ENCODE results near the gene CPNE4.

Gene CPNE4

DNA sequence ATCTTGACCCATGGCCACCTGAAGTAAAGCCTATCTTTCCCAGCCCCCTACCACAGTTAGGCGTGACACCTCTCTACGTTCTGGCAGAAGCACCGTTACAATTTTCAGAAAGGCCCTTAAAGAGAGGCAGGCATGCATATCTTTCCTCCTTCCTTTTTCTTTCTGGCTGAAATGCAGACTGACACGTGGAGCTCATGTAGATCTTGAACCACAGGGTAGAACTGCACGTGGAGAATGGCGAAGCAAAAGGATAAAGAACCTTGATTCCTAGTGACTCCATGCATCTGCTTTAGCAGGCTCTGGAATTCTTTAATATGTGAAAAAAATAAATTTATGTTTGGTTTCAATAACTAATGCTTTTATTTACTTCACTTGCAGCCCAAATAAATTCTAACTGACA is 166.6 kb downstream of the CPNE4 start:
- no peak for DNase-seq

DNA sequence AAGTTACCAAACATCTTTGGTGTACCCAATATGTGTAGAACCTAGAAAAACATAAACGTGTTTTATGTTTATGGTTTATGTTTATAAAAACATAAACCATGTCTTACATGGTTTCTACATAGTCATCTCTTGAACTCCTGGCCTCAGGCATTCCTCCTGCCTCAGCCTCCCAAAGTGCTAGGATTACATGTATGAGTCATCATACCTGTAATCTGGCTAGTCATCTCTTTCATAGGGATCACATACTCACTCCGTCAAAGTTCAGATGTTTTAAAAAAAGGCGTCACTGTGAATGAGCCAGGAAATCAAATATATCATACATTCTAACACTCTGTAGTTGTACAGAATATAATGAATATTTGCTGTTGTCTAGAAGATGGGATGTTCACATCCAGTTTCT is 178.6 kb downstream of the CPNE4 start:
- DNase-seq = no peak

DNA sequence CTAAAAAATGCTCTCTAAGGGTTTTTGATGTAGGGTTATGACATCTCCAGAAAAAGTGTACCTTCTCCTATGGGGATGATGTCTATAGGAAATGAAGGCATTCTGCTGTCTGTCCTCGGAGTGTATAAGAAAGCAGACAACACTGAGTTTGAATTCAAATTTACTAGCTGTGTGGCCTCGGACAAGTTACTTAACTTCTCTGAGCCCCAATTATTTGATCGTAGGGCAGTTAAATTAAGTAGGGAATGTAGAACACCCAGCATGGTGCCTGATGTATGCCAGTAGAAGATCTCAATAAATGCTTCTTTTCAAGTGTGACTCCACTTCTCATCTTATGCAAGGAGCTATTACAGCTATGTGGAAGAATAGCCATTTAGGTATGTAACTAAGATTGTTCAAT is 184.6 kb downstream of the CPNE4 start:
- no peak for DNase-seq

DNA sequence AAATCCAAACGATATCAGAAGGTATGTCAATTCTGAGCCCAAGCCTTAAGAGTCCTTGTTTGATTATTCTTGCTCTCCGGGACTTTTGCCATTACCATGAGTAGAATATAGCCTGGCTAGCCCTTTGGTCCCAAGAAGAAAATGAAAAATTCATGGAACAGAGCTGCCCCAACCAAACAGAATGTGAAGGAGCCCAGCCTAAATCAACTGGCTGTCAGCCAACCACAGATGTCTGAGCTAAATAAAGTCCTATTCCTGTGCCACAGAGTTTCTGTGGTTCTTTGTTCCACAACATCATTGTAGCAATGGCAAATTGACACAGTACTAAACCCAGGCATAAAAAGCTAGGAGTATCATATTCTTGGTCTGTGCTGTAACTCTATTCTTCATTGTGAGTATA is 185.2 kb downstream of the CPNE4 start:
- DNase-seq = no peak

DNA sequence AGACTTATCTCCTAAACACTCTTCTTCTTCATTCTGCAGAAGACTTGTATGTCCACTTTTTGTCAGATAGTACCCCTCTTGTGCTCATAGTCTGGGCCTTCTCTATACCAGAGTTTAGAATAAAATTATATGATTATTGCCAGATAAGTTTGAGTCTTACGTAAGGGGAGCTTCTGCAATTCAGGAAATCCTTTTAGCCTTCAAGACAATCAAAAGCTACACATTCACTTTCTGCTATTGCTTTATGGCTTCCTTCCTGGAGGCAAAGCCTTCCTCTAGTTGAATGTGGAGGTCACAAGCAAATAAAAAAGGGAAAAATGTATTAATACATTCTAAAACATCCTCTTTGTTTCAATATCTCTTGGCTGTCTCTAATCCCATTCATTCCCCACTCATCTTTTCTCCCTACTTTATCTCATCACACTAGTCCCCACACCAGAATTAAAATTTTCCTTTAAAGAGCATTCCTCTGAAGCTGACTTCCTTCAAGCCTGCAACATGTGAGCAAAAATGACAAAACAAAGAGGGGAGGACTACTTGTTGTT is 186.8 kb downstream of the CPNE4 start:
- DNase-seq = no peak

DNA sequence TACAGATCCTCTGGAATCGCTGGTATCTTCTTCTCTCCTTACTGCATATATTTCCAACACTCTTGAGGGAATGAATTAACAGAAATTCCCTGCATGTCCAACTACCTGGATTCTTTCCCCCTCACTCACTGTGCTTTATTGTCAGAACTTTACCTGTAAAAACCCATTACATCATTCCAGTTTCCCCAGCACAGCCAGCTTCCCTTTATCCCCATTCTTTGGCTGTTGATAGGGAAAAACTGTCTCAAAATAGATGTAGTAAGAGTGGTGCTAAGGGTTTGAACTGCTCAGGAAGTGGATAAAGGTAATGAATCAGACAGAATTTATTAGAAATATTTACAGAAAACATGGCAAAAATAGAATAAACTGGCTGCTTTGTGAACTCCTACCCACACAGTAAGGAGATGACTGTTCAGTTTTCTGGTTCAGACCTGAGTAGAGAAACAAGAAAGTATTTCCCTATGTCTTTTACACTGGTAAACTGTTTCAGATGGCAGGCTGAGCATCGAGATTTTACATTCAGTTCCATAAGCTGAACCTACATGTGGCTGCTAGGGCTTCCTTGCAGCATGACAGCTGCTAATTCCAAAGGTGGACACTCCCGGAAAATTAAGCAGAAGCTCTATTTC is 188.4 kb downstream of the CPNE4 start:
- DNase-seq = no peak

DNA sequence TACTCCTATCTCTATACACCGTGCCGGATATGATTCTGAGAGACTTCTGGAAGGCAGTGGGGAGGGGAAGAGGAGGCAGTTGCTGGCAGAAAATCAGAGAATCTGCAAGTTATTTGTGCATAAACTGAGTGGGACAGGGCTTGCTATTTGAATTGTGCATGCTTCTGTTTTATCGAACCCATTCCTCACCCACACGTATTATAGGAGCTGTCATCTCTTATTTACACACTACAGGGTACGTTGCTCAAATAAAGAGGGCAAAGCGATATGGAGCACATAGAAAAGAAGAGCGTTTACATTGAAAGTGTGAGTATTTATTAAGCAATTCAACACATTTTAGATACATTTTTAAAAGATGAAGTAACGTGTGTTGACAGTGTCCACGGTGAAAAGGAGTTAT is 191.6 kb downstream of the CPNE4 start:
- DNase-seq = no peak

DNA sequence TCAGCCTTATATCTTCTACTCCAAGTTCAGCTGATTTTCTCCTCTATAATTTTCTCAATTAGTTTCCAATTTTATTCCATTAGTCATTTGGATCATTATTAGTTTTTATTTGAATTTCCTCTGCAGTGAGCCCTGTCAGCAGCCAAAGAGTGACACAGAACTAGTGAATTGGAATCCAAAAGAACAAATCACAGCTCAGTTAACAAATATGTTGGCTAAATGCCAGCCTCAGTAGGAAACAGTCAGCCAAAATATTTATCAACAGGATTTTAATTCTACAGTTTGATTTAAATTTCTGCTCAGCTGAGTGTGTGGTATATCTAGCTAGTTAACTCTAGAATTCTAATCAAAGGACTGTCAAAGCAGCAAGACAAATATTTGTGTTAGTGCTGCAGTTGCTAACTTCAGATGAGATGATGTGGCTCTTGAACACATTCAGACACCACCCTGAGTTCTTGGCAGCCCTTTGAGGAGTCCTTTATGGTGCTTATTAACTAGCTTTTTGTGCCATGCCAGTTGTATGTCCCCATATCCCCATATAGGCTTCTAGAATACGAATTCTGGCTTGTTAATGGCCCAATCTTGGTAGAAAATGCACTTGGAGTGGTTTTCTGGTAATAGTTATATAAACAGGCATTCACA is 194.5 kb downstream of the CPNE4 start:
- no peak for DNase-seq

DNA sequence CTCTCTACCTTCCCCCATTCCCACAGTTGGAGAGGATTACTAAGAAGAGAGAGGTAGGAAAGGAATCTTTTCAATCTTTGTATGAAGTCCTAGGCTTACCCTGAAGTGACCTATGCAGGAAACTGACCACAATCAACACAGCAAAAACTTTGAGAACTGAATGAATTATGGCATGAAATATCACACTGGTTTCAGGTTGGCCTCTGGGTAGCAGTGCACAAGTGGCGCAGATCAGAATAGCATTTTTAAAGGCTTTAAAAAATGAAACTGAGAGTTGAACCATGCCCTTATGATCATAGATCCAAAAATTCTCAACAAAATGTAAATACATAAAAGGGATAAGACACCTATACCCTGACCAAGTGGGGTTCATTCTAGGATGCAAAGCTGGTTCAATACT is 198.9 kb downstream of the CPNE4 start:
- DNase-seq = no peak

DNA sequence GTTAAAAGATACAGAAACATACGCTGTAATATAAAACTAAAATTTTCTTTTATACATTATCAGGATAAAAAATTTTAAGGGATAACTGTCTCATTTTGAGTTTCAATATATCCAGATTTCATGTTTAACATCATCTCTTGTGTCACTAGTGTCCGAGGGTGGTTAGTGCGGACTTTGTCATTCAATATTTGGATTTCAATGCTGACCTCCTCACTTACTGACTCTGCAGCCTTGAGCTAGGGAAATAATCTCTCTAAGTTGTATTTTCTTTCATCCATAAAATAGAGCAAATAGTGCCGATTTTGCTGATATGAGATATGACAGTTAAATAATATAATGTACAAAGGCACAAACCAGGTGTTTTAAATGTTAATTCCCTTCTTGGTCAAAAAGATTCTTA is 203.2 kb downstream of the CPNE4 start:
- DNase-seq = no peak

DNA sequence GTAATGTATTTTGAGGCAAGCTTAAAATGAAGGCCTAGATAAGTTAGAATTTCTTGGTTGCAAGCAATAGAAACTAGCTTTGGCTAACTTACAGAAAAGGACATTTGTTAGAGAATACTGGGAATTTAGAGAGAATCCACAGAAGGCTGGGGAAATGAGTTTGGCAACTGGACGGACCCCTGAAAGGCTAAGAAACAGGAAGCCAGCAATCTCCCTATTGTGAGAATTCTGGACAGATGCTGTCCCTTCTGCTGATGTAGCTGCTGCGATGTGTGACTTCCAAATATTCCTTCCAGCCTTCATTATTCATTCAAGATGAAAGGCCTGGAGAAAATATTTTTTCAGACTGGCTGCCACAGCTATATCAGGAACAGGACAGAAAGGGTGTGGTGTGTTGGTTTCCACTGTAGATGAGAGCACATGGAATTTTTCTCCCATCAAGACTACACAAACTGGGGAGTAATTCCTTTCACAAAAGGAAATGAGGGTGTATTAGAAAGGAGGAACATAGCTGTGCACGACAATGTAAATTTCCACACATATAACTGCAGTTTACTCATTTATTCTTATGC is 213.5 kb downstream of the CPNE4 start:
- no peak for DNase-seq

DNA sequence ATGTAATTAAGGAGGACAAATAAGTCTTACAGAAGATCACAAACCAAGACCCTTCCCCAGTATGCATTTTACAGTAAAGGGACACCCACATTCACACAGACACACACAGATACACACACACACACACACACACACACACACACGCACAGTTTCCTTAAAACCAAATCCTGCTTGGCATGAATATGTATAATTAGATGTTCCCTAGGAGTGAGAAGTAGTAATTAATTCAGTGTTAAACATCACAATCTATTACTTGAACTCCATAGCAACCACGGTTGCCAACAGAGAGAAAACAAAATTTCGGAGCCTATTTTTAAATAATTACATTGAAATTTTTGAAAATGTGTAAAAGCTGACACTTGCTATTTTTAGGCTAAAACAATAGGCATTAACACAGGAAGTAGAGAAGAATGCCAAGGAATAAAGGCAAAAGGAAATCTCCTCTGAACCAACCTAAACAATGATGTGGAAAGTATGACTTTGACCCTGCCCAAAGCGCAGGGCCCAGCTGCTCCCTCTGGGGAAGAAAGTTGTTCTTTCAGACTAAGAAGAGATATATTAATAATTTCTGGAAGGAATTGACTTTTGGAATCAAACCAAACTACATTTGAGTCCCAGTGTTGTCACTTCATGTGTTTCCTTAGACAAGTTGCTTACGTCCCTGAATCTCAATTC is 215.3 kb downstream of the CPNE4 start:
- no peak for DNase-seq

DNA sequence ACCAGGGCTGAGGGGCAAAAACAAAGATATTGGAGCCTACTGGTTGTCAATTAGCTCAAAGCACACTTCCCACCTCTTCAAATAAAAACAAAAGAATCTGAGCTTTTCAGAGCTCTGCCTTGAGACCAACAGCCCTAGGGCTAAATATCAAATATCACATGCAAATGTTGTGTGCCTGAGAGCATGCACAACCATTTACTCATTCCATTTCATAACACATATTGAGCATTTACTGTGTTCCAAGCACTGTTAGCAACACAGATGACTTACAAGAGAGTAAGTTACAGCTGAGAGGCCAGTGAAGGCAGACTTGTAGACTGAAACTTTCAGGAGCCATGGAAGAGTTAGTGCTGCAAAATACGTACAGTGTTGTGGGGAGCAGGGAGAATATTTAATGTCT is 222.4 kb downstream of the CPNE4 start:
- no peak for DNase-seq

DNA sequence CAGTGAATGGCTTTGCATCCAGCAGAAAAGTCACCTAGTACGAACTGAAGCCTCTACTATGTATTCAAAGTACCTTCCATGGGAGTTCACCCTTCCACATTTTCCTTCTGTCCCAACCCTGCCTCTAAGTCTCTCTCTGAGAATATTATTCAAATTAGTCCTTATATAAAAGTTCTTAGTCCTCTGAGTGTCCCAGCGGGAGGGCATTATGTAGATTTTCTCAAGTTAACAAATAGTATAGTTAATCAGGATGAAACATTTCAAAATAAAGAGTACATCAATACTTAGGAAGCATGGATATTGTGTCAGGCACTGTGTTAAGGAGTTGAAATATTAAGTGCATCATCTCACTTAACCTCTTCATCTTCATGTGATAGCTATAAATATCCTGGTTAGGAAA is 223.3 kb downstream of the CPNE4 start:
- DNase-seq = no peak

DNA sequence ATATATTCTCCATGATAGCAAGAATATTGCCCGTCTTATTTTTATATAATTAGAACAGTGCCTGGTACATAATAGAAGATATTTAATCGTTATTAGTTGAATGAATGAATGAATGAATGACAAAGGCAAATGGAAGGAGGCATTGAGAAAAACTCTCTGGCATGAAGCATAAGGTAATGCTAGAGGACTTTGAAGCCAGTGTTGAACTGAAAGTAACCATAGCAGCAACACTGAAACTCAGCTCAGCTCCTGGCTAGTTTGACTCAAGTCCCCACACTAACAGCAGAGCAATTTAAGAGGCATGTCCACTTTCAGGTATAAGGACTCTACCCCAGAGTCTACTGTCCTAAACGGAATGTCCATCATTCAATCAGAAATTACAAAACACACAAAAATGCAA is 227.0 kb downstream of the CPNE4 start:
- DNase-seq = no peak

DNA sequence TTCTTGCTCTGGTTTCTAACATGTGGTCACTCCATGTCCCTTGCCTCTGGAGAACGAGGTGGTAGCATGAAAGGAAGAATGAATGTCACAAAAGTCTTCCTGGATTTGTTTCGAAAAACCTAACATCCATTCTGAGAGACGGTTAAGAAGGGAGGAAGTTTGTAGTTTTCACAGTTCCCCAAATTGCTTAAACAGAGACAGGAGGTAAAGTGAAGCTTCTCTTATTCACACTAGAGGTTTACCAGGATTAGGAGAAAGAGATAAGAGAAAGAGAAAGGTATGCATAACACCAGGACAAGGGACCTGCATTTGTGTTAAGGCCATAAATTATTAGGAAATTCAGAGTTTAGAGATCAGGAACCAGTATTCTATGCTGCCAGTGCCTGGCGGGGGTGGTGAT is 228.1 kb downstream of the CPNE4 start:
- no peak for DNase-seq

DNA sequence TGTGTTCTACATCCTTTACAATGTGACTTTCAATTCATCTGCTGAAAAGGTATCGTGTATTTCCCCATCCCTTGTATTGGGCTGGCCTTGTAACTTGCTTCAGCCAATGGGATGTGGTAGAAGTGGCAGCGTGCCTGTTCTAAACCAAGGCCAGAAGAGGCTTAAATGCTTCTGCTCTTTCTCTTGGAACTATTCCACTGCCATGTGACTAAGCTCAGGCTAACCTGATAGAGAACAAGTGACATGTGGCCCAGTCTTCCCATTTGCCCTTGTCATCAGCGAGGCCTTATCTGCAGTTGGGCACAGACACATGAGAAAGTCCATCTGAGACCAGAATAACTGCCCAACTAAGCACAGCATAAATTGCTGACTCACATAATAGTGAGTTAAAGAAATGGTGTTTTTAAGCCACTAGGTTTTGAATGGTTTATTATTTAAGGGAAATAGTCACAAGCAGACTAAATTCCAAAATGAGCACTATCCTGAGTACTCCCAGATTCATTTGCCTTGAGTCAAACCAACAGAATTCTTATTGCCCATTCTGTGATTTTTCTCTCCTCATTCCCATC is 230.2 kb downstream of the CPNE4 start:
- no peak for DNase-seq

DNA sequence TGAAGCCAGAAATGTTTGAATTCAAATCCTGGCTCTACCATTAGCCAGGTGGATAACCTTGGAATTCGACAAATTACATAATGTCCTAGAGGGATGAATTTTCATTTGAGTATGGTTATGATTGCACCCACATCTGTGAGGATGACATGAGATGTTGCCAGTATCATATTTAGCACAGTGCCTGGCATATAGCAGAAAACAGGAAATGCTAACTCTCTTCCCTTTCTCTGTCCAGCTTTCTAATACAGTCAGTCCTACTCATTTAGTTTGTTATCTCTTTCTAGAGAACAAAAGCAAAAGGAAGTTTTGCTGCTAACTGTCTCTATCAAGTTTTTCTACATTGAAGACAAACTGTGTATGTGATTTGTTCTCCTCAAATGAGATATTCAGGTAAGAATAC is 231.7 kb downstream of the CPNE4 start:
- DNase-seq = no peak

DNA sequence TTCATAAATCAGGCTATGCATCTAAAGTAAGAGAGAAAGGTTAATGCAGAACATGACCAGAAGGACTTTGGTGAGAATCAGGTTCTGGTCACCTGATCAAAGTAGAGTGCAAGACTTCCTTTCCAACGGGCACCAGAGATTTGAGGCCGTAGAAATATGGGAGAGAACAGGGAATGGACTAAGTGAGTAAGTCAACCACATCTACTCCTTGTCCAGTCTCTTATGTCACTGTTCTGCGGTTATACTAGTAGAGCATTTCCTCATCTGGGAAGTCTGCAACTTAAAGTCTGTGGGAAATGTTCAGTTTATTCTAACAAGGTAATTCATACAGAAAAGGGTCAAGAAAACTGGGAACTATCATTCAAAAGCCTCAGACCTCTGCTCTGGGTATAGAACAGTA is 232.8 kb downstream of the CPNE4 start:
- DNase-seq = no peak

DNA sequence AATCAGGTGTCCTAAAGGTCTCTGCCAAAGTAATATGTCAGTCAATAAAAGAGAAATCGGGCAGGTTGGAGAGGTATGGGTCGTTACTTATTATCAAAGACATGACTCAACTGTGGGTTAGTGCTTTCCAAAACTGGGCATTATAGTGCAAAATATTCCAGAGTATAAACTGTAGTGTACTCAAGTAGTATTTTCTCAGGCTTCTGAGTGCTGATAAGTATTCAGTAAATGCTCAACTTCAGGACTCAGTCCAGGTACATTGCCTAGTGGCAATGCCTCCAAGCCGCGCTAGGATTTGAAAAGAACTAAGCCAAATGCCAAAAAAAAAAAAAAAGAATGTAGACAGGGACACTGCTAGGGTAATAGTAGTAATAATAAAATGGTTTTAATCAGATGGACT is 233.2 kb downstream of the CPNE4 start:
- DNase-seq = no peak

DNA sequence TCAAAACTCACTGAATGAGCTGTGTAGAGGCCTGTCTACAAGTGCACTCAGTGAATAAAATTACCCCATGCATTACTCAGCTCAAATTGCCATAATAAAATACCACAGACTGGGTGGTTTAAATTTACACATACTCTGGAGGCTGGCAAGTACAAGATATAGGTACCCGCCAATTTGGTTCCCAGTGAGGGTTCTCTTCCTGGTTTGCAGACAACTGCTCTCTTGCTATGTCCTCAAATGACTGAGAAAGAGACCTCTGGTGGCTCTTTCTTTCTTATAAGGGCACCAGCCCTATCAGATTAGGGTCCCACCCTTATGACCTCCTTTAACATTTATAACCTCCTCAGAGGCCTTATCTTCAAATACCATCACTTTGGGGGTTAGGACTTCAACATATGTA is 237.0 kb downstream of the CPNE4 start:
- DNase-seq = no peak

DNA sequence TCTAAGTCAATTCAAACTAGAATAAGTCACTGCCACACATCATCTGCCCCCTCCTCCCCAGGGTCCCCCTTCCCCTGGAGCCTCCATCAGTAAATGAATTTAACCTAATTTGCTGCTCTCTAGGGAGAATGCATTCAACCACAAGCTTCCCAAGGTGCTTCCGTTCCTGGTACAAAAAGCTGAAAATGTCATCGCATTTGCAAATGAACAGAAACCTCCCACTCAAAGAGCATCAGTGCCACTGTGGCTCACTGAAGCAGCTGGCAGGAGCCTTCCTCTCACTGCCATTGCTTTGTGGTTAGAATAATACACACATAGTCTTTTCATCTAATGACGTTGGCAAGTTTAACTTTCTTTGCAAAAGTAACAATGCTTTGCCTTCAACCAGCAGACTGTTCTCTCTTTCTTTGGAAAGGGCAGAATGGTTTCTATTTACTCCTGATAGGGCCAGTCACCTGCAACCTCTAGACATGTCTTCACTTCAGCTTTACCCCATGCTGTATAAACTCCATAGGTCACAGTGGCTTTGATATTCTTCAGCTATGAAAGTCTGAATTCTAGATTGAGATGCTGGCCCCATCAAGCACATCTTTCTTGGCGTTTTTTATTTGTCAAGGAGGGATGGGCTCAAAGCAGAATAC is 238.1 kb downstream of the CPNE4 start:
- DNase-seq = no peak

DNA sequence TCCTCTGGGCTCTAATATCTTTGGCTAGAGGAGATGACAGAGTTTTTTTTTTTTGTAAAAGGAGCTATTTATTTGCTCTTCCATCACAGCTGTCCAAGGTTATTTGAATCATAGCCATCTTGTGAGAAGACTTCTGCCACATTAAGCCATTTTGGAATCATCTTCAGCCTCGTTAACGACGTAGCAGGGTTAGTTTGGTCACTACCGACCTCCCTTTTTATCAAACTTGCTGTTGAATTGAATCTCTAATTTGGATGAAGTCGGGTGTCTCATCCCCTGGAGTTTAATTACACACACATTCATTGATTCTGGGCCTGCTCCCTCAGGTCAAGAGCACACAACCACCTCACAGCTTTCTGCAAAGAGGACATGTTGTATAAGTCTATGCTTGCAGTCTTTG is 238.7 kb downstream of the CPNE4 start:
- DNase-seq = no peak

All from NCI-H187 (cell line).